SH-SY5Y (cell line): ENCODE measurements around the gene INHBA.

Experiments
- GATA2 ChIP-seq: IDR thresholded peaks from 2 replicates; pipeline ENCODE4 v1.6.1; 2011; ENCODE audit warnings: mild to moderate bottlenecking, low read depth, low read length
- GATA3 ChIP-seq: IDR thresholded peaks from 2 replicates; pipeline ENCODE4 v1.6.1; 2011; ENCODE audit warnings: low read depth, mild to moderate bottlenecking, low read length, moderate library complexity

DNA sequence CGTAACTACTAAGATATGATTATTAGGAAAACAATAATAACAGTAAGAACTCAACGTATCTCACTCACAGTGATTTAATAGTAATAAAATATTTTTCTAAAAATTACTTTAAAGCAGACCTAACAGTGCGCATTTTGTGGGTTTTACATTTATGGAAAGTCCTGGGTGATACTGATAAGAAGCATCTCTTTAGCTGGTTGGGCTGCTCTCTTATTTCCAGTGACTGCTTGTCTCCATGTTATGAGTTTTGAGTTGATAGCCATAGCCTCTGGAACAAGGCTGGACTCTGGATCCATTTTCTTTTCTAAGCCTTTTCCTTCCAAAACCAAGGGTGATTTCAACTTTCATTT is 29.5 kb upstream of the INHBA start:
- TF ChIP-seq GATA2 (no peak), GATA3 (no peak)
